ENCODE results near the gene TMEM145.

GRCh38 chr19:42276821-42277220 is 36.3 kb upstream of the TMEM145 start:
- TF ChIP-seq POLR2AphosphoS5 (IDR thresholded peaks at IDR 0.05) (no peak), POLR2A (IDR thresholded peaks at IDR 0.05) (no peak)

All from prostate gland (tissue), 1 donor.